RWPE2 (cell line): Measurements from ENCODE around the gene TADA1.

ENCODE experiments used
- ATAC-seq: fragments of 200-7000 bp; cut with Tn5 transposase; 3 replicates; pipeline ENCODE4 v1.9.1; 2021; ENCODE audit warnings: low read depth
- DNase-seq: peaks from one replicate; pipeline ENCODE4 v3.0.0-alpha.2; 2020; ENCODE audit warnings: low spot score
- H3K27ac ChIP-seq: fragments of 450-650 bp; 2 replicates; pipeline ENCODE4 v1.5.1; 2017; ENCODE audit warnings: mild to moderate bottlenecking; ENCODE audit not compliant: poor library complexity, severe bottlenecking
- H3K27me3 ChIP-seq: fragments of 250-450 bp; sonication (Bioruptor Pico); 2 replicates; pipeline ENCODE4 v1.5.1; 2021; ENCODE audit warnings: mild to moderate bottlenecking, moderate library complexity; ENCODE audit not compliant: insufficient read depth, poor library complexity, severe bottlenecking
- H3K36me3 ChIP-seq: fragments of 250-450 bp; sonication (Bioruptor Pico); 2 replicates; pipeline ENCODE4 v1.5.1; 2020; ENCODE audit warnings: low read depth, mild to moderate bottlenecking, moderate library complexity
- H3K4me1 ChIP-seq: fragments of 250-450 bp; sonication (Bioruptor Pico); 2 replicates; pipeline ENCODE4 v1.5.1; 2021; ENCODE audit warnings: mild to moderate bottlenecking, moderate library complexity; ENCODE audit not compliant: insufficient read depth, poor library complexity, severe bottlenecking
- H3K4me3 ChIP-seq: fragments of 250-450 bp; sonication (Bioruptor Pico); 2 replicates; pipeline ENCODE4 v1.5.1; 2021; ENCODE audit warnings: mild to moderate bottlenecking, moderate library complexity; ENCODE audit not compliant: severe bottlenecking
- H3K9me3 ChIP-seq: fragments of 250-450 bp; sonication (Bioruptor Pico); 2 replicates; pipeline ENCODE4 v1.5.1; 2021; ENCODE audit warnings: mild to moderate bottlenecking, moderate library complexity; ENCODE audit not compliant: severe bottlenecking
- TF ChIP-seq, protein P1 (sequence below): fragments of 450-650 bp; IDR thresholded peaks from one replicate; pipeline ENCODE4 v1.5.1; 2017; ENCODE audit warnings: mild to moderate bottlenecking, moderate library complexity; ENCODE audit not compliant: poor library complexity, severe bottlenecking

The TADA1 gene

GRCh38 chr1:166918088-166918955, 42.3 kb upstream of the TADA1 start:
- ATAC-seq (no peak), DNase-seq (no peak)
- Histone ChIP-seq H3K9me3 (no peaks in the 10 kb centered on the region), H3K4me3 (no peak overlapping the region), H3K27ac (no peak overlapping the region), H3K36me3 (no peaks in the 10 kb centered on the region), H3K27me3 (peaks cover 36% of the 10 kb centered on the region), H3K4me1 (no peaks in the 10 kb centered on the region)
- TF ChIP-seq, protein P1, sequence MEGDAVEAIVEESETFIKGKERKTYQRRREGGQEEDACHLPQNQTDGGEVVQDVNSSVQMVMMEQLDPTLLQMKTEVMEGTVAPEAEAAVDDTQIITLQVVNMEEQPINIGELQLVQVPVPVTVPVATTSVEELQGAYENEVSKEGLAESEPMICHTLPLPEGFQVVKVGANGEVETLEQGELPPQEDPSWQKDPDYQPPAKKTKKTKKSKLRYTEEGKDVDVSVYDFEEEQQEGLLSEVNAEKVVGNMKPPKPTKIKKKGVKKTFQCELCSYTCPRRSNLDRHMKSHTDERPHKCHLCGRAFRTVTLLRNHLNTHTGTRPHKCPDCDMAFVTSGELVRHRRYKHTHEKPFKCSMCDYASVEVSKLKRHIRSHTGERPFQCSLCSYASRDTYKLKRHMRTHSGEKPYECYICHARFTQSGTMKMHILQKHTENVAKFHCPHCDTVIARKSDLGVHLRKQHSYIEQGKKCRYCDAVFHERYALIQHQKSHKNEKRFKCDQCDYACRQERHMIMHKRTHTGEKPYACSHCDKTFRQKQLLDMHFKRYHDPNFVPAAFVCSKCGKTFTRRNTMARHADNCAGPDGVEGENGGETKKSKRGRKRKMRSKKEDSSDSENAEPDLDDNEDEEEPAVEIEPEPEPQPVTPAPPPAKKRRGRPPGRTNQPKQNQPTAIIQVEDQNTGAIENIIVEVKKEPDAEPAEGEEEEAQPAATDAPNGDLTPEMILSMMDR = no peak

DNA sequence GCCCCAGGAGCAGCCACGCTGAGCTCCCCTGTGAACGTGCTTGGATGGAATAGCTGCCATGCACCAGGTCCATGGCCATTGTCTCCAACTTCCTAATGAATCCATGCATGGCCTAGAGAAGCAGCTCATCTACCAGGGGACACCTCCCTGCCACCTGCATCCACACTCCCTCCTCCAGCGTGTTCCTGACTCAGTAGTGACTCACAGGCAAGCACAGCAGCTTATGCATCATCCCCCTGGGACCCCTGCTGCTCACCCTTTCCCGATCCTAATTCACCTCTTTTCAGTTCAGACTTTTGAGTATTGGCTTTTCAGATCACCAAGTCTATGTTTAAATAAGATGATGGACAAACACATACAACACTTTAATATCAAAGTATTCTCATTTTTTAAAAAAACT, 39.9 kb upstream of the TADA1 start:
- Histone ChIP-seq H3K27ac (no peak overlapping the region), H3K4me3 (no peak overlapping the region), H3K27me3 (peaks cover 25% of the 10 kb centered on the region), H3K36me3 (no peaks in the 10 kb centered on the region), H3K4me1 (no peaks in the 10 kb centered on the region), H3K9me3 (no peaks in the 10 kb centered on the region)
- ATAC-seq (peak; percentile 38; the same call in 1 of the 3 replicates), DNase-seq (no peak)
- TF ChIP-seq, protein P1 = no peak

- no peak overlapping the region for H3K4me3 ChIP-seq
- no peak overlapping the region for H3K27ac ChIP-seq
- no peaks in the 10 kb centered on the region for H3K36me3 ChIP-seq
- peaks cover 18% of the 10 kb centered on the region for H3K27me3 ChIP-seq
- ATAC-seq (no peak), DNase-seq (no peak)
- H3K9me3 ChIP-seq = no peaks in the 10 kb centered on the region
- TF ChIP-seq, protein P1 = no peak
- H3K4me1 ChIP-seq = no peaks in the 10 kb centered on the region
These were observed 39.0 kb upstream of the TADA1 start for GRCh38 chr1:166915042-166915441.

DNA sequence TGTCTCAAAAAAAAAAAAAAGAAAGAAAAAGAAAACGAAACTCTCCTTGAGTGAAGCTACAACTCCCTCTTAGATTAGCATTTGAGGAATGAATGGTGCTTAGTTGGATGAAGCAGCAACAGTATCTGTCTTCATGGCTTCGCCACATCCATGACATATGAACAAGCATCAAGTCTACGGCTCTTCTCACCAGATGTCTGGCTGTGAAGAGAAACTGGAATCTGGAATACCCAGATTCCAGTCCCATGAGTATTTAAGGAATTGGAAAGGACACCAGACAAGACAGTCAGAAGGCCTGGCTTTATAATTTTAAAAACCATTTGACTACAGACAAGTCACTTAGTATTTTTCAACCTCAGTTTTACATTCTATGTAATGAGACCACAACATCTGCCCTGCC, 38.0 kb upstream of the TADA1 start:
- Histone ChIP-seq H3K4me3 (no peak overlapping the region), H3K36me3 (no peaks in the 10 kb centered on the region), H3K9me3 (no peaks in the 10 kb centered on the region), H3K27me3 (peaks cover 14% of the 10 kb centered on the region), H3K4me1 (no peaks in the 10 kb centered on the region), H3K27ac (no peak overlapping the region)
- DNase-seq = no peak
- TF ChIP-seq, protein P1 = no peak
- ATAC-seq = no peak

GRCh38 chr1:166911624-166912023, 35.6 kb upstream of the TADA1 start:
- no peaks in the 10 kb centered on the region for H3K4me1 ChIP-seq
- TF ChIP-seq, protein P1 = no peak
- no peaks in the 10 kb centered on the region for H3K27me3 ChIP-seq
- no peak for ATAC-seq
- no peak overlapping the region for H3K4me3 ChIP-seq
- H3K9me3 ChIP-seq = no peaks in the 10 kb centered on the region
- H3K36me3 ChIP-seq = no peaks in the 10 kb centered on the region
- no peak overlapping the region for H3K27ac ChIP-seq
- no peak for DNase-seq
